GM19324 (cell line): ENCODE data around the gene CCDC70.
"Not testable (repeated sequence)": the region's sequence is repeated elsewhere in the genome, so short reads cannot be mapped to it uniquely, and the experiment has no call there.

Experiments used
- ATAC-seq: cut with Tn5 transposase; IDR thresholded peaks from one replicate; pipeline ENCODE4 v1.9.1; 2021; ENCODE audit warnings: mild to moderate bottlenecking, moderate library complexity; ENCODE audit not compliant: unreplicated experiment, low FRiP score

CCDC70 gene

DNA sequence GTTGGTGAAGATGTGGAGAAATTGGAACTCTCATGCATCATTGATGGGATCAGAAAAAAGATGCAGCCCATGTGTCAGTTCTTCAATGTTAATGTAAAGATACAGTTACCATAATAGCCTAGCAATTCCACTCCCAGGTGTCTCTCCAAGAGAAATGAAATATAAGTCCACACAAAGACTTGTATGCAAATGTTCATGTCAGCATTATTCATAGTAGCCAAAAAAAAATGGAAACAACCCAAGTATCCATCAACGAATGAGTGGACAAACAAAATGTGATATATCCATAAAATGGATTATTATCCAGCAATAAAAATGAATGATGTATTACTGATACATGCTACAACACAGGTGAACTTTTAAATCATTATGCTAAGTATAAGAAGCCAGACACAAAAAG lies 38.7 kb downstream of the CCDC70 start:
- no peak for ATAC-seq

- ATAC-seq: no peak
Measured at GRCh38 chr13:51902776-51903175, 41.0 kb downstream of the CCDC70 start.

DNA sequence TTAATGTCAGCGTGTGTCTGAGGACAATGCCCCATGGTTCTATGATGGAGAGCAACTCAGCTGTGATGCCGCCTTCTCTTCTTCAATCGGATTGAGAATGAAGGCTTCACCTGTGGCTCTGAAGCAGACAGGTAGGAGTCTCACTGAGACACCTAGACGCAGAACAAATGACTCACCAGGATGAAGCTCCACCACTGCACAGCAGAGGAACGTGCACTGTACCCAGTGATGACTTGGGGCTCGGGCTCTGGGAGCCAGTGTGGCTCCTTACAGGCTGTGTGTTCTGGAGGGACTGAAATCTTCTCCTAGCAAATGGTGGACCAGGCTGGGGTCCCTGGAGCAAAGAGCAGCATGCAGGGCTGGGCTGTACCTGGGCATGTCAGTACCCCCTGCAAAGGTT lies 44.0 kb downstream of the CCDC70 start:
- no peak for ATAC-seq

DNA sequence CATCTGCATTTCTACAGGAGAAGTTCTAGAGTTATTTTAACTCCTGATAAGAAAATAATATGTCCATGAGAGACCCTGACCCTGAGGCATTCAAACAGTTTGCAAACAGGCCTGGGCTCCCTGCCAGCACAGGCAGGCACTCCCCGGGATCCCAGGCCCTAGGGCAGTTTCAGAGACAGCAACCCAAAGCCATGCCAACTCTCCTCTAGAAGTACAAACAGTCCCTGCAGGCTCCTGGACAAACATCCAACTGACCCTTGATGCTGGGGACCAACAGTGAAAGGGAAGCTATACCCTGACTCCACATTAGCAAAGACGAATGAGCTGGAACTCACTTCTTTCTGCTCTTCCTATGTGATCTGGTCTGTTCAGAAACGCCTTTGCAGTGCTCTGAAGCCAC lies 44.8 kb downstream of the CCDC70 start:
- no peak for ATAC-seq

DNA sequence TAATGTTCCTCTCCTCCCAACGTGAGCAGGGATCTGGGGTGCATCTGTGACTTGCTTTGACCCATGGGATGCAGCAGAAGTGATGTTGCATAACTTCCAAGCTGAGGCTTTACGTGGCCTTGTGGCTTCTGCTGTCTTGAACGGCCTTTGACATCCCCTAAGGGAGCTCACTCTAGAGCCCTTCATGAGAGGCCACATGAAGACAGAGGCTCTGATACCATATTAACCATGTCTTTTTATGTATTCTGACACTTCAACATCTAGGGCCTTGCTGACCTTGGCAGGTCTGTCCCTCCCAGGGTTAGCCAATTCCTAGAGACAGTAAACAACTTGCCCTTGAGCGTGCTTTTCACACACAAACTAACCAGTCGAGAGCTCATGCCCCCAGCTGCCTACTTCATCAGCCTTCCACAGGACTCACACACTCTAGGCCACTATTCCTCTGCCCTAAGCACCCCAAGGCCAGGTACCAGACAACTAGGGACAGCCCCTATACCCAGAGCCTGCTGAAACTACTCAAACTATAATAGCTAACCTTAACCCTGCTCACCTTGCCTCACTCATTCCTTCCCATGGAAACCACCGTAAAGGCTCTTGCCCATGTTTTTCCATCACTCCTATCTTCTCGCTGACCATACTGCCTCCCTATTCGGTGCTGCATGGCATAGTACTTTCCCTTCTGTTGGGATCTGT lies 45.4 kb downstream of the CCDC70 start:
- ATAC-seq: no peak

- not testable (repeated sequence) for ATAC-seq
Measured at GRCh38 chr13:51909265-51909664, 47.5 kb downstream of the CCDC70 start.

DNA sequence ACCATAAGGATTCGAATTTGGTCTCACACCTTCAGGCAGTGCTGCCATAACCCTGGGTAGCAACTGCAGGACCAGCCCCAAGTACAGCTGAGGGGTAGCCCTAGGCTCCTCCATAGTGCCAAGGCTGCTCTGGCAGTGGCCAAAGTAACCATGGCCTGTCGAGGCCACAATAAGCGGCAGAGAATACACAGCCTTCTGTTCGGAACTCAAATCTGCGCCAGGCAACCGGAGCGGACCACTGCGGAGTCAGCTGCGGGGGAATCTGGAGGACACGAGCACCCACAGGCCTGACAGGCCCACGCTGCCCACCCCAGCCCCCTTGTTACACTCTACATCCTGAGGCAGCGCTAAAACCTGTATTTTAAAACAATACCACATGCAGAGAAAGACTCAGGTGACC lies 48.7 kb downstream of the CCDC70 start:
- ATAC-seq: no peak

- no peak for ATAC-seq
Measured at GRCh38 chr13:51912091-51912490, 50.3 kb downstream of the CCDC70 start.

DNA sequence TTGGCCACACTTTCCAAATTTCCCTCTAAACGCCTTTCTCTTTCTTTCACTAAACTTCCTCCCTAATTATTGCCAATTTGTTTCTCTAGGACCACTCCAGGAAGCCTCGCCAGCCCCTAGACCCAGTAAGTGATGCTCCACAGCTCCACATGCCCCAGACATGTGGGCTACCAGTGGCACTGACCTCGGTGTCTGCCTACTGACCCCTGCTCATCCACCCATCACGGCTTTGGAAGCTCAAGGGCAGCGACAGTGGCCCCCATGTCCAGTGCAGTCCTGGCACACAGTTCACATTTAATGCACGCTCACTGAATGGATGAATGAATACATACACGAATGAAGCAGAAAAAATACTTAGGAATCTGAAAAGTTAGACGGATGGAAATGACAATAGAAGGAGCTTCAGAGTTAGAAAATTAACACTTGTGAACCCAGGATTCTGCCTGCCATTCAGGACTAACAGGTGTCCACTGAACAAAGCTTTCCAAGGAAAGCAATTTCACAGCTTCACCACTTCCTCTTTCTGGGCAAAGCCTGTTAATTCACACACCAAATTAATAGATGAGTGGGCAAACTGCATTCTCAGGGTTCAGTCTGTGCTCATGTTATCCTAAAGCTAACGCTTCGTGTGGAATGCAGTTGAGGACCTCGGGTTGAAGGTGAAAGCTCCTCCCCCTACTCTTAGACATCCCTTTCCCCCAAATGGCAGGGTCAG lies 50.9 kb downstream of the CCDC70 start:
- ATAC-seq: no peak

DNA sequence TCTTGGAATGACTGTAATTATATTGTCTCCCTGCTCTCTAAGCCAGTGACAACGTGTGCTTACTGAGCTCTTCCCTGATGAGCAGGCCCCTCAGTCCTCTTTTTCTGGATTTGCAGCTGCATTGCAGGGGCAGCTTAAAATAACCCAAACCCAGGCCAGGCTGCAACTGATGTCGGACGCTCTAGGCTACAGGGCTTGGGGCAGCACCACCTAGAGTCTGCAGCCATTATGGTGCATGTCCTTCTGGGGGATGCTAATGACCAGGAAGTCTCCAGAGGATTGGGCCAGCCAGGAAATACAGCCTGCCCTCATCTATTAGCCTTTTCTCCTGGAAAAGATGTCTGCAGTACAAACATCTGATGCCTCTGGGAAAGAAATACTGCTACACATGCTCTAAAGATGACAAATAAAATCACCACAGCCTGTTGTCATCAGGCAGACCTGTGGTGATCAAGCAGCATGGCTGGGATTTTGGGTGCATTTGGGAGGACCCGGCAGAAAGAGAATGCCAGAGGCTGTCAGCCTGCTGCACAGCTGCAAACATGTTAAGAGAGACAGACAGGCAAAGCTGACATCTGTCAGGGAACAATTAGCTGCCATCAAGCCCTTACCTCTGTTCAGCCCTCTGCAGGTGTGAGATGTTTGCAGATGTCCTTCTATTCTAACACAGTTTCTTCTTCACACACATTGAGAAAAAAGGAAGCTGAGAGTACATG lies 51.8 kb downstream of the CCDC70 start:
- no peak for ATAC-seq

DNA sequence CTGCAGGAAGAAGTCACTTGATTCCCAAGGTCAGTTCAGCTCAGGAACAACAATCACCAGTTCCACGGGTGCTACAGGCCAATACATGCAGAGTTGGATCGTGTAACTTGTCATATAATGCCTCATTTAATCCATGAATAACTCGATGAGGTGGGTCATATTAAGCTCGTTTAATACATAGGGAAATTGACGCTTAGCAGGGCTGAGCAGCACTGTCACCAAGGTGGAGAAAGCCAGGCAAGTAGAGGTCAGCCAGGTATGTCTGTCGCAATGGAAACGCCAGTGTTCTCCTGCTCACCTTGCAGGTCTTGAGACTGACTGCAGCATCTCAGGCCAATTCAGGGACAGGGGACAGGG lies 52.3 kb downstream of the CCDC70 start:
- no peak for ATAC-seq
